H1 (cell line): ENCODE measurements around the gene FAM50B. TPM values are rescaled to one million over a fixed set of nuclear protein-coding genes. Genes with fewer than 3 reads are reported as not detected.

Experiments used
- CTCF ChIA-PET: fragments of 300-600 bp; sonication (Branson Sonifier 250); formaldehyde crosslinking; loops from one replicate; lab custom pipeline; 2021; ENCODE audit not compliant: partially characterized antibody; lab: Charles Lee
- POLR2A ChIA-PET: fragments of 300-600 bp; sonication (Branson Sonifier 250); formaldehyde crosslinking; loops from one replicate; lab custom pipeline; 2021; ENCODE audit warnings: inconsistent platforms; ENCODE audit not compliant: partially characterized antibody; lab: Charles Lee
- DNase-seq, 2 experiments: peaks; one replicate each; pipeline versions ENCODE4 v3.0.0 to v3.0.0-alpha.2; 2010 to 2022; ENCODE audit warnings: low spot score in 2 of 2, low read depth in 1 of 2, mixed read lengths in 1 of 2
- FAIRE-seq: peaks from 2 replicates; lab custom pipeline; 2011; peaks lifted over from hg19 to GRCh38; lab: Jason Lieb, UNC
- H2AFZ ChIP-seq: 2 replicates; pipeline ENCODE4 v1.8.1; 2012; ENCODE audit warnings: low read length, inconsistent platforms
- H2AK5ac ChIP-seq: 2 replicates; pipeline ENCODE4 v1.6.1; 2013; ENCODE audit warnings: low read depth, low read length
- H2BK120ac ChIP-seq: replicated peaks from 2 replicates; pipeline ENCODE3; 2013; ENCODE audit warnings: low read depth, low read length, inconsistent platforms
- H2BK12ac ChIP-seq: 2 replicates; pipeline ENCODE4 v1.6.1; 2013; ENCODE audit warnings: low read depth, low read length
- H2BK15ac ChIP-seq: 2 replicates; pipeline ENCODE4 v1.6.1; 2013; ENCODE audit warnings: low read length
- H2BK20ac ChIP-seq: 2 replicates; pipeline ENCODE4 v1.6.1; 2013; ENCODE audit warnings: low read length
- H2BK5ac ChIP-seq: 2 replicates; pipeline ENCODE4 v1.6.1; 2013; ENCODE audit warnings: low read depth, low read length
- H3K14ac ChIP-seq: 2 replicates; pipeline ENCODE4 v1.6.1; 2013; ENCODE audit warnings: inconsistent platforms; ENCODE audit not compliant: insufficient read length
- H3K18ac ChIP-seq: 2 replicates; pipeline ENCODE4 v1.6.1; 2013; ENCODE audit warnings: low read length; ENCODE audit errors: extremely low read depth
- H3K23ac ChIP-seq: 2 replicates; pipeline ENCODE4 v1.6.1; 2013; ENCODE audit warnings: inconsistent platforms; ENCODE audit not compliant: insufficient read length
- H3K23me2 ChIP-seq: 2 replicates; pipeline ENCODE4 v1.6.1; 2013; ENCODE audit warnings: low read depth, low read length
- H3K27ac ChIP-seq: 2 replicates; pipeline ENCODE4 v1.6.1; 2011; ENCODE audit warnings: low read depth, low read length, inconsistent platforms
- H3K27me3 ChIP-seq, 4 experiments: replicated peaks in 1 of 4; 1 replicate in 1 of 4; 2 replicates in 3 of 4; pipeline versions ENCODE4 v1.6.1 to v1.8.1; 2011 to 2013; ENCODE audit warnings: low read length in 3 of 4, mild to moderate bottlenecking in 3 of 4, inconsistent platforms in 2 of 4, mixed read lengths in 2 of 4, moderate library complexity in 1 of 4; ENCODE audit not compliant: control insufficient read depth in 3 of 4, insufficient read depth in 3 of 4; ENCODE audit errors: extremely low read depth in 1 of 4
- H3K36me3 ChIP-seq, 4 experiments: 2 replicates each; pipeline versions ENCODE4 v1.6.1 to v1.8.1; 2011 to 2013; ENCODE audit warnings: mild to moderate bottlenecking in 4 of 4, low read length in 3 of 4, moderate library complexity in 2 of 4, control low read depth in 1 of 4, inconsistent platforms in 1 of 4; ENCODE audit not compliant: insufficient read depth in 4 of 4, control insufficient read depth in 2 of 4
- H3K4ac ChIP-seq: replicated peaks from 2 replicates; pipeline ENCODE3; 2013; ENCODE audit warnings: low read length, low read depth, mixed read lengths, inconsistent platforms; ENCODE audit not compliant: insufficient read length
- H3K4me1 ChIP-seq, 4 experiments: replicated peaks in 1 of 4; 1 replicate in 1 of 4; 2 replicates in 3 of 4; pipeline versions ENCODE4 v1.6.1 to v1.8.1; 2011 to 2013; ENCODE audit warnings: low read length in 3 of 4, inconsistent platforms in 2 of 4, mixed read lengths in 1 of 4; ENCODE audit not compliant: insufficient read depth in 4 of 4, control insufficient read depth in 3 of 4
- H3K4me2 ChIP-seq, 2 experiments: 2 replicates each; pipeline versions ENCODE4 v1.6.1 to v1.8.1; 2011 to 2013; ENCODE audit warnings: low read depth in 2 of 2, low read length in 2 of 2, control low read depth in 1 of 2, inconsistent platforms in 1 of 2, mild to moderate bottlenecking in 1 of 2; ENCODE audit not compliant: insufficient read depth in 1 of 2
- H3K4me3 ChIP-seq, 4 experiments: fragments of 200-600, 300-600 bp in 1 of 4; sonication (generic), shearing (Covaris generic), sonication (Bioruptor Twin) in 1 of 4; 2 replicates each; pipeline versions ENCODE4 v1.5.1 to v1.8.1; 2011 to 2016; ENCODE audit warnings: low read length in 4 of 4, low read depth in 3 of 4, control low read depth in 2 of 4, inconsistent platforms in 2 of 4, mild to moderate bottlenecking in 2 of 4, mixed read lengths in 1 of 4, moderate library complexity in 1 of 4; ENCODE audit not compliant: insufficient read depth in 2 of 4; ENCODE audit errors: extremely low read depth in 1 of 4
- H3K56ac ChIP-seq: replicated peaks from 2 replicates; pipeline ENCODE3; 2013; ENCODE audit warnings: low read depth, mild to moderate bottlenecking, mixed read lengths, low read length, inconsistent platforms; ENCODE audit not compliant: insufficient read length
- H3K79me1 ChIP-seq: 2 replicates; pipeline ENCODE4 v1.6.1; 2013; ENCODE audit warnings: low read depth, low read length, control low read depth
- H3K79me2 ChIP-seq, 2 experiments: 2 replicates each; pipeline versions ENCODE4 v1.6.1 to v1.8.1; 2012 to 2013; ENCODE audit warnings: low read length in 2 of 2, mild to moderate bottlenecking in 2 of 2, inconsistent platforms in 1 of 2; ENCODE audit not compliant: insufficient read depth in 2 of 2, control insufficient read depth in 1 of 2
- H3K9ac ChIP-seq, 4 experiments: replicated peaks in 1 of 4; 1 replicate in 1 of 4; 2 replicates in 3 of 4; pipeline versions ENCODE4 v1.6.1 to v1.8.1; 2011 to 2013; ENCODE audit warnings: low read depth in 3 of 4, low read length in 3 of 4, control low read depth in 2 of 4, mild to moderate bottlenecking in 2 of 4, moderate library complexity in 2 of 4, inconsistent platforms in 1 of 4; ENCODE audit errors: extremely low read depth in 1 of 4
- H3K9me3 ChIP-seq, 2 experiments: 2 replicates each; pipeline versions ENCODE4 v1.6.1 to v1.8.1; 2012 to 2013; ENCODE audit warnings: mild to moderate bottlenecking in 2 of 2, moderate library complexity in 2 of 2, control low read depth in 1 of 2, inconsistent platforms in 1 of 2, low read depth in 1 of 2, low read length in 1 of 2, mixed read lengths in 1 of 2; ENCODE audit not compliant: insufficient read depth in 2 of 2
- H4K20me1 ChIP-seq, 2 experiments: replicated peaks in 1 of 2; 2 replicates each; pipeline versions ENCODE3 to v1.8.1; 2011 to 2013; ENCODE audit warnings: inconsistent platforms in 2 of 2, low read length in 2 of 2, mild to moderate bottlenecking in 1 of 2; ENCODE audit not compliant: insufficient read depth in 2 of 2, control insufficient read depth in 1 of 2
- H4K5ac ChIP-seq: 2 replicates; pipeline ENCODE4 v1.6.1; 2013; ENCODE audit warnings: low read length, low read depth, mixed read lengths, inconsistent platforms; ENCODE audit not compliant: insufficient read length
- H4K8ac ChIP-seq: 2 replicates; pipeline ENCODE4 v1.8.0; 2013; ENCODE audit warnings: mild to moderate bottlenecking, moderate library complexity, low read length, inconsistent platforms; ENCODE audit not compliant: insufficient read depth; ENCODE audit errors: extremely low read depth
- H4K91ac ChIP-seq: replicated peaks from 2 replicates; pipeline ENCODE3; 2013; ENCODE audit warnings: low read length, mixed read lengths, inconsistent platforms; ENCODE audit not compliant: insufficient read length
- E2F6 ChIP-seq: IDR thresholded peaks from 2 replicates; pipeline ENCODE4 v1.6.1; 2012; ENCODE audit warnings: inconsistent platforms
- HDAC2 ChIP-seq, 2 experiments: fragments of 300-600 bp in 1 of 2; sonication (generic) in 1 of 2; IDR thresholded peaks; 2 replicates each; pipeline ENCODE4 v1.6.1; 2011 to 2012; ENCODE audit warnings: low read depth in 2 of 2, low read length in 2 of 2, mild to moderate bottlenecking in 2 of 2, moderate library complexity in 2 of 2, borderline replicate concordance in 1 of 2, inconsistent platforms in 1 of 2
- RAD21 ChIP-seq, 2 experiments: IDR thresholded peaks in 1 of 2; conservative IDR thresholded peaks in 1 of 2; 2 replicates each; pipeline ENCODE4 v1.6.1; 2011; ENCODE audit warnings: low read depth in 2 of 2, low read length in 2 of 2, improper control_type of control experiment in 1 of 2, inconsistent platforms in 1 of 2, mild to moderate bottlenecking in 1 of 2, moderate library complexity in 1 of 2
- SRF ChIP-seq: IDR thresholded peaks from 2 replicates; pipeline ENCODE4 v1.6.1; 2011; ENCODE audit warnings: mild to moderate bottlenecking, low read depth, low read length, moderate library complexity
- TAF1 ChIP-seq: IDR thresholded peaks from 2 replicates; pipeline ENCODE4 v1.6.1; 2011; ENCODE audit warnings: mild to moderate bottlenecking, low read depth, low read length
- WGBS, 2 experiments: shearing (Covaris generic) in 1 of 2; methylation state at CpG; one replicate each; pipeline versions ENCODE4 v1.1.6 to v1.1.7; 2013 to 2015; ENCODE audit warnings: low lambda C conversion rate in 2 of 2, mixed read lengths in 2 of 2, inconsistent platforms in 1 of 2, low coverage in 1 of 2, missing lambda C conversion rate in 1 of 2; ENCODE audit not compliant: insufficient replicate concordance in 2 of 2, insufficient coverage in 1 of 2, insufficient read length in 1 of 2; ENCODE audit errors: extremely low coverage in 1 of 2, missing lambda C conversion rate in 1 of 2; 5-methylcytosine and 5-hydroxymethylcytosine counted together
- polyA plus RNA-seq, 7 experiments: library from polyadenylated mRNA; depleted of rRNA in 3 of 7; stranded (reverse) in 5 of 7; unstranded in 2 of 7; fragments of >200 nt in 5 of 7; fragments of 200-250 nt in 2 of 7; gene quantifications; 1 replicate in 5 of 7; 2 replicates in 1 of 7; 4 replicates in 1 of 7; pipeline versions ENCODE4 v1.2.1 to v1.2.3, GENCODE V29; 2011 to 2013; ENCODE audit warnings: missing spikeins in 2 of 7, mixed read lengths in 2 of 7
- total RNA-seq: library from RNA; stranded (reverse); fragmentation: NEBNext Ultra II Directional; extraction: Animal tissue kit (Norgen Biotek cat#: 25700); gene quantifications from 2 replicates; pipeline ENCODE4 v1.2.1, GENCODE V29; 2021

The FAM50B gene
- total and polyA plus RNA-seq, 2 of the 8 experiments (the other 6 are each of a cell fraction or from before 2014, with no cell fraction given): 3.1 to 3.2 TPM

- 64% methylated on average over 3 of the region's 3 CpGs; no CpG with 5 or more reads in 1 of the 2 experiments for WGBS, 2 experiments
- H3K36me3 ChIP-seq: no peaks in the 10 kb centered on the region
- TF ChIP-seq HDAC2 (IDR thresholded peaks at IDR 0.05; ENCODE audit: borderline replicate concordance in 1 of 2, low read depth in 2 of 2, low read length in 2 of 2) (no peak), E2F6 (no peak), RAD21 (IDR thresholded peaks at IDR 0.05 in 1 of 2, conservative IDR thresholded peaks at IDR 0.05 in 1 of 2; ENCODE audit: low read depth in 2 of 2, low read length in 2 of 2) (no peak), SRF (no peak), TAF1 (no peak)
Measured at GRCh38 chr6:3862038-3862437, 12.9 kb downstream of the FAM50B start.

More at GRCh38 chr6:3862038-3862437, 12.9 kb downstream of the FAM50B start:
- 0 out of 8 replicates have a peak overlapping the region, but pooled peaks of 1 of the 4 experiments have one; percentile 2 for H3K4me3 ChIP-seq
- no peak overlapping the region for H2BK120ac ChIP-seq
- no peak overlapping the region for H3K56ac ChIP-seq
- ChIA-PET CTCF (interaction anchor here (1.1 to 4.2 kb wide), 13 partner anchors 10 to 300 kb away, joined by 3 to 73 read pairs (median 6); partner anchors contain the start of gene FAM50B), POLR2A (no interaction called here)
- H4K91ac ChIP-seq: no peak overlapping the region
- H3K27ac ChIP-seq: no peak overlapping the region
- H3K14ac ChIP-seq: no peak overlapping the region
- no peaks in the 10 kb centered on the region for H3K27me3 ChIP-seq
- no peak overlapping the region for H4K8ac ChIP-seq
- H2BK20ac ChIP-seq: no peak overlapping the region
- DNase-seq: no peak
- no peak overlapping the region for H3K23ac ChIP-seq
- H2AFZ ChIP-seq: no peak overlapping the region; the same call in 1 of the 2 replicates
- H2BK12ac ChIP-seq: no peak overlapping the region
- H3K4me2 ChIP-seq: no peak overlapping the region
- H3K79me2 ChIP-seq: no peaks in the 10 kb centered on the region
- no peaks in the 10 kb centered on the region for H3K9me3 ChIP-seq
- H3K18ac ChIP-seq: no peak overlapping the region
- no peak overlapping the region for H4K5ac ChIP-seq
- no peak overlapping the region for H2BK5ac ChIP-seq
- no peak overlapping the region for H3K9ac ChIP-seq
- H2AK5ac ChIP-seq: no peak overlapping the region
- FAIRE-seq: no peak
- no peak overlapping the region for H2BK15ac ChIP-seq
- no peaks in the 10 kb centered on the region for H3K23me2 ChIP-seq
- H3K4ac ChIP-seq: no peak overlapping the region
- H4K20me1 ChIP-seq: no peaks in the 10 kb centered on the region
- peaks cover 0 to 4% (median 0%) of the 10 kb centered on the region in 4 experiments; a peak in 2 of 7 replicates for H3K4me1 ChIP-seq
- H3K79me1 ChIP-seq: no peaks in the 10 kb centered on the region
